ENCODE data around the gene UBR2.

DNA sequence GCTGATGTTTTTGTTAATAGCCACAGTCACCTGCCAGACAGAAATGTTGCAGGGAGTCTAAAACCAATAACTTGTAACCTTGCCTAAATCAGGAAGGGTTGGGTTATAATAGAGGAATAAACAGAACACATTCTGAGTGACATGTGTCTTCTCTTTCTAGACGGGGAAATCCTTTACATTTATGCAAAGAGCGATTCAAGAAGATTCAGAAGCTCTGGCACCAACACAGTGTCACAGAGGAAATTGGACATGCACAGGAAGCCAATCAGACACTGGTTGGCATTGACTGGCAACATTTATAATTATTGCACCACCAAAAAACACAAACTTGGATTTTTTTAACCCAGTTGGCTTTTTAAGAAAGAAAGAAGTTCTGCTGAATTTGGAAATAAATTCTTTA is 127.0 kb downstream of the UBR2 start:
- TF ChIP-seq YY1 (IDR thresholded peaks at IDR 0.05; ENCODE audit: low read depth) (no peak), TEAD4 (IDR thresholded peaks at IDR 0.05) (no peak), TAF1 (IDR thresholded peaks at IDR 0.05; ENCODE audit: low read depth) (no peak), CREB1 (IDR thresholded peaks at IDR 0.05; ENCODE audit: low read depth) (no peak), FOXM1 (IDR thresholded peaks at IDR 0.05; ENCODE audit: borderline replicate concordance, low read depth) (no peak), TCF12 (IDR thresholded peaks at IDR 0.05; ENCODE audit: low read depth) (no peak)
- TF ChIP-seq, protein P1, sequence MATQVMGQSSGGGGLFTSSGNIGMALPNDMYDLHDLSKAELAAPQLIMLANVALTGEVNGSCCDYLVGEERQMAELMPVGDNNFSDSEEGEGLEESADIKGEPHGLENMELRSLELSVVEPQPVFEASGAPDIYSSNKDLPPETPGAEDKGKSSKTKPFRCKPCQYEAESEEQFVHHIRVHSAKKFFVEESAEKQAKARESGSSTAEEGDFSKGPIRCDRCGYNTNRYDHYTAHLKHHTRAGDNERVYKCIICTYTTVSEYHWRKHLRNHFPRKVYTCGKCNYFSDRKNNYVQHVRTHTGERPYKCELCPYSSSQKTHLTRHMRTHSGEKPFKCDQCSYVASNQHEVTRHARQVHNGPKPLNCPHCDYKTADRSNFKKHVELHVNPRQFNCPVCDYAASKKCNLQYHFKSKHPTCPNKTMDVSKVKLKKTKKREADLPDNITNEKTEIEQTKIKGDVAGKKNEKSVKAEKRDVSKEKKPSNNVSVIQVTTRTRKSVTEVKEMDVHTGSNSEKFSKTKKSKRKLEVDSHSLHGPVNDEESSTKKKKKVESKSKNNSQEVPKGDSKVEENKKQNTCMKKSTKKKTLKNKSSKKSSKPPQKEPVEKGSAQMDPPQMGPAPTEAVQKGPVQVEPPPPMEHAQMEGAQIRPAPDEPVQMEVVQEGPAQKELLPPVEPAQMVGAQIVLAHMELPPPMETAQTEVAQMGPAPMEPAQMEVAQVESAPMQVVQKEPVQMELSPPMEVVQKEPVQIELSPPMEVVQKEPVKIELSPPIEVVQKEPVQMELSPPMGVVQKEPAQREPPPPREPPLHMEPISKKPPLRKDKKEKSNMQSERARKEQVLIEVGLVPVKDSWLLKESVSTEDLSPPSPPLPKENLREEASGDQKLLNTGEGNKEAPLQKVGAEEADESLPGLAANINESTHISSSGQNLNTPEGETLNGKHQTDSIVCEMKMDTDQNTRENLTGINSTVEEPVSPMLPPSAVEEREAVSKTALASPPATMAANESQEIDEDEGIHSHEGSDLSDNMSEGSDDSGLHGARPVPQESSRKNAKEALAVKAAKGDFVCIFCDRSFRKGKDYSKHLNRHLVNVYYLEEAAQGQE (IDR thresholded peaks at IDR 0.05; ENCODE audit: low read depth), result no peak
